CD8-positive, alpha-beta memory T cell (primary cell): Measurements from ENCODE around the gene AKR1C1. TPM values are rescaled to one million over a fixed set of nuclear protein-coding genes. Genes with fewer than 3 reads are reported as not detected.
"Not testable (repeated sequence)": the region's sequence is repeated elsewhere in the genome, so short reads cannot be mapped to it uniquely, and the experiment has no call there.

Source experiments
- CTCF ChIA-PET: fragments of 350-600 bp; sonication (Branson Sonifier 250); formaldehyde crosslinking; loops from one replicate; lab custom pipeline; 2021; ENCODE audit warnings: antibody characterized with exemption; lab: Charles Lee
- POLR2A ChIA-PET: fragments of 350-600 bp; sonication (Branson Sonifier 250); formaldehyde crosslinking; loops from one replicate; lab custom pipeline; 2021; ENCODE audit warnings: antibody characterized with exemption; lab: Charles Lee
- DNase-seq, 5 donors: peaks; one replicate each; pipeline versions ENCODE4 v3.0.0 to v3.0.0-alpha.2; 2020 to 2022; ENCODE audit warnings: mixed read lengths in 1 of 5
- H3K27ac ChIP-seq: one replicate; pipeline ENCODE4 v1.7.0; 2013; ENCODE audit warnings: low read depth, mild to moderate bottlenecking, low read length, moderate library complexity
- H3K27me3 ChIP-seq: 2 replicates; pipeline ENCODE4 v1.7.0; 2013; ENCODE audit warnings: low read length, mild to moderate bottlenecking; ENCODE audit not compliant: insufficient read depth, poor library complexity, severe bottlenecking
- H3K36me3 ChIP-seq: 2 replicates; pipeline ENCODE4 v1.7.0; 2013; ENCODE audit warnings: mild to moderate bottlenecking, low read length, moderate library complexity; ENCODE audit not compliant: insufficient read depth
- H3K4me1 ChIP-seq: 2 replicates; pipeline ENCODE4 v1.7.0; 2013; ENCODE audit warnings: mild to moderate bottlenecking, low read length, moderate library complexity; ENCODE audit not compliant: insufficient read depth
- H3K4me3 ChIP-seq: 2 replicates; pipeline ENCODE4 v1.7.0; 2013; ENCODE audit warnings: mild to moderate bottlenecking, low read length
- H3K9me3 ChIP-seq: 2 replicates; pipeline ENCODE4 v1.7.0; 2013; ENCODE audit warnings: mild to moderate bottlenecking, low read length
- H3K27ac Mint-ChIP-seq, 8 donors: one replicate each; pipeline ENCODE4 v1.8.0; 2020 to 2021; ENCODE audit warnings: mixed read lengths in 8 of 8, mild to moderate bottlenecking in 6 of 8, inconsistent platforms in 3 of 8, moderate library complexity in 3 of 8
- H3K27me3 Mint-ChIP-seq, 2 donors: one replicate each; pipeline ENCODE4 v1.8.0; 2020 to 2021; ENCODE audit warnings: mixed read lengths in 2 of 2, mild to moderate bottlenecking in 1 of 2, moderate library complexity in 1 of 2
- H3K36me3 Mint-ChIP-seq, 3 donors: one replicate each; pipeline ENCODE4 v1.8.0; 2020 to 2021; ENCODE audit warnings: mixed read lengths in 3 of 3, inconsistent platforms in 1 of 3, mild to moderate bottlenecking in 1 of 3
- H3K4me1 Mint-ChIP-seq, 3 donors: one replicate each; pipeline ENCODE4 v1.8.0; 2020 to 2021; ENCODE audit warnings: mixed read lengths in 3 of 3, inconsistent platforms in 1 of 3, mild to moderate bottlenecking in 1 of 3
- H3K4me3 Mint-ChIP-seq, 7 donors: one replicate each; pipeline ENCODE4 v1.8.0; 2020 to 2021; ENCODE audit warnings: mixed read lengths in 7 of 7, mild to moderate bottlenecking in 6 of 7, moderate library complexity in 4 of 7, inconsistent platforms in 2 of 7
- H3K9me3 Mint-ChIP-seq, 5 donors: one replicate each; pipeline ENCODE4 v1.8.0; 2020 to 2022; ENCODE audit warnings: mixed read lengths in 5 of 5, mild to moderate bottlenecking in 3 of 5, moderate library complexity in 2 of 5, inconsistent platforms in 1 of 5
- polyA plus RNA-seq: library from polyadenylated mRNA; unstranded; fragments of 300-500 nt; fragmentation: Illumina TruSeq; gene quantifications from one replicate; pipeline ENCODE4 v1.2.3, GENCODE V29; 2021
- total RNA-seq, 2 experiments: library from RNA; stranded (reverse); gene quantifications; one replicate each; pipeline ENCODE4 v1.2.3, GENCODE V29; 2021

Gene AKR1C1
- total and polyA plus RNA-seq, 3 experiments from 2014 or later, result 0.22 to 0.24 TPM; not detected in 1

- POLR2A ChIA-PET, H3K27ac Mint-ChIP-seq, H3K4me1 ChIP-seq, H3K9me3 Mint-ChIP-seq, H3K9me3 ChIP-seq, H3K27ac ChIP-seq, H3K4me1 Mint-ChIP-seq, H3K36me3 ChIP-seq, H3K36me3 Mint-ChIP-seq, CTCF ChIA-PET, H3K27me3 Mint-ChIP-seq, H3K4me3 Mint-ChIP-seq, H3K27me3 ChIP-seq, H3K4me3 ChIP-seq, DNase-seq: not testable (repeated sequence)
Measured at GRCh38 chr10:4972369-4973142, 9.3 kb downstream of the AKR1C1 start.

- H3K9me3 Mint-ChIP-seq, H3K27ac Mint-ChIP-seq, H3K36me3 ChIP-seq, H3K4me3 ChIP-seq, H3K4me1 ChIP-seq, DNase-seq, H3K4me3 Mint-ChIP-seq, H3K9me3 ChIP-seq, H3K27me3 ChIP-seq, H3K27me3 Mint-ChIP-seq, POLR2A ChIA-PET, H3K36me3 Mint-ChIP-seq, H3K4me1 Mint-ChIP-seq, H3K27ac ChIP-seq, CTCF ChIA-PET: not testable (repeated sequence)
Measured at GRCh38 chr10:4973294-4973693, 10.1 kb downstream of the AKR1C1 start.

- H3K36me3 Mint-ChIP-seq, H3K4me3 Mint-ChIP-seq, H3K4me1 ChIP-seq, H3K27me3 Mint-ChIP-seq, H3K27me3 ChIP-seq, H3K4me3 ChIP-seq, POLR2A ChIA-PET, H3K27ac Mint-ChIP-seq, H3K36me3 ChIP-seq, H3K4me1 Mint-ChIP-seq, H3K9me3 ChIP-seq, H3K9me3 Mint-ChIP-seq, H3K27ac ChIP-seq, DNase-seq, CTCF ChIA-PET: not testable (repeated sequence)
Measured at GRCh38 chr10:4974400-4974799, 11.2 kb downstream of the AKR1C1 start.

GRCh38 chr10:4977025-4977424, 13.8 kb downstream of the AKR1C1 start:
- Histone ChIP-seq H3K9me3 (no peaks in the 10 kb centered on the region), H3K4me1 (no peaks in the 10 kb centered on the region), H3K4me3 (no peak overlapping the region), H3K36me3 (no peaks in the 10 kb centered on the region), H3K27me3 (no peaks in the 10 kb centered on the region), H3K27ac (no peak overlapping the region)
- no peak overlapping the region for H3K4me3 Mint-ChIP-seq
- ChIA-PET POLR2A (no interaction called here), CTCF (no interaction called here)
- H3K9me3 Mint-ChIP-seq, result no peaks in the 10 kb centered on the region
- DNase-seq, result no peak
- H3K27me3 Mint-ChIP-seq, result peaks cover 0 to 2% of the 10 kb centered on the region in 2 donors
- H3K4me1 Mint-ChIP-seq, result no peaks in the 10 kb centered on the region
- no peaks in the 10 kb centered on the region for H3K36me3 Mint-ChIP-seq
- no peak overlapping the region for H3K27ac Mint-ChIP-seq

- H3K27ac ChIP-seq, result no peak overlapping the region
Measured at GRCh38 chr10:4978870-4979269, 15.7 kb downstream of the AKR1C1 start.

GRCh38 chr10:4980793-4981192, 17.6 kb downstream of the AKR1C1 start:
- Histone ChIP-seq H3K4me3 (no peak overlapping the region), H3K9me3 (no peaks in the 10 kb centered on the region), H3K36me3 (no peaks in the 10 kb centered on the region), H3K27me3 (no peaks in the 10 kb centered on the region), H3K27ac (no peak overlapping the region), H3K4me1 (no peaks in the 10 kb centered on the region)
- Mint-ChIP-seq H3K27ac (no peak overlapping the region), H3K36me3 (no peaks in the 10 kb centered on the region), H3K4me1 (no peaks in the 10 kb centered on the region), H3K9me3 (no peaks in the 10 kb centered on the region), H3K27me3 (peaks cover 1 to 3% of the 10 kb centered on the region in 2 donors), H3K4me3 (no peak overlapping the region)
- DNase-seq, result no peak
- POLR2A ChIA-PET, result no interaction called here
- CTCF ChIA-PET, result no interaction called here

More at GRCh38 chr10:4978870-4979269, 15.7 kb downstream of the AKR1C1 start:
- Histone ChIP-seq H3K4me1 (no peaks in the 10 kb centered on the region), H3K4me3 (no peak overlapping the region), H3K27me3 (no peaks in the 10 kb centered on the region), H3K36me3 (no peaks in the 10 kb centered on the region), H3K9me3 (no peaks in the 10 kb centered on the region)
- ChIA-PET CTCF (no interaction called here), POLR2A (no interaction called here)
- no peaks in the 10 kb centered on the region for H3K9me3 Mint-ChIP-seq
- H3K4me3 Mint-ChIP-seq, result no peak overlapping the region
- H3K27ac Mint-ChIP-seq, result no peak overlapping the region
- H3K36me3 Mint-ChIP-seq, result no peaks in the 10 kb centered on the region
- no peak for DNase-seq
- no peaks in the 10 kb centered on the region for H3K4me1 Mint-ChIP-seq
- peaks cover 0 to 3% of the 10 kb centered on the region in 2 donors for H3K27me3 Mint-ChIP-seq

GRCh38 chr10:4981722-4982471, 18.7 kb downstream of the AKR1C1 start:
- Histone ChIP-seq H3K9me3 (no peaks in the 10 kb centered on the region), H3K27me3 (no peaks in the 10 kb centered on the region), H3K4me1 (no peaks in the 10 kb centered on the region), H3K36me3 (no peaks in the 10 kb centered on the region), H3K4me3 (no peak overlapping the region), H3K27ac (no peak overlapping the region)
- Mint-ChIP-seq H3K4me1 (no peaks in the 10 kb centered on the region), H3K4me3 (no peak overlapping the region), H3K36me3 (no peaks in the 10 kb centered on the region), H3K27me3 (peaks cover 3% of the 10 kb centered on the region in 2 donors), H3K9me3 (peaks cover 0 to 2% (median 0%) of the 10 kb centered on the region in 5 donors), H3K27ac (no peak overlapping the region)
- CTCF ChIA-PET, result no interaction called here
- DNase-seq, result no peak
- POLR2A ChIA-PET, result no interaction called here

GRCh38 chr10:4982764-4983226, 19.6 kb downstream of the AKR1C1 start:
- Mint-ChIP-seq H3K27me3 (peaks cover 3% of the 10 kb centered on the region in 2 donors), H3K9me3 (peaks cover 0 to 2% (median 0%) of the 10 kb centered on the region in 5 donors), H3K4me1 (no peaks in the 10 kb centered on the region), H3K27ac (no peak overlapping the region), H3K4me3 (no peak overlapping the region), H3K36me3 (no peaks in the 10 kb centered on the region)
- Histone ChIP-seq H3K4me3 (no peak overlapping the region), H3K27ac (no peak overlapping the region), H3K36me3 (no peaks in the 10 kb centered on the region), H3K9me3 (no peaks in the 10 kb centered on the region), H3K27me3 (no peaks in the 10 kb centered on the region), H3K4me1 (no peaks in the 10 kb centered on the region)
- no peak for DNase-seq
- CTCF ChIA-PET, result no interaction called here
- POLR2A ChIA-PET, result no interaction called here
